GM21360 (cell line): ENCODE data around the gene TRIM29.

ENCODE experiments used
- ATAC-seq: cut with Tn5 transposase; IDR thresholded peaks from one replicate; pipeline ENCODE4 v1.9.1; 2021; ENCODE audit warnings: mild to moderate bottlenecking, moderate library complexity; ENCODE audit not compliant: unreplicated experiment

The TRIM29 gene

DNA sequence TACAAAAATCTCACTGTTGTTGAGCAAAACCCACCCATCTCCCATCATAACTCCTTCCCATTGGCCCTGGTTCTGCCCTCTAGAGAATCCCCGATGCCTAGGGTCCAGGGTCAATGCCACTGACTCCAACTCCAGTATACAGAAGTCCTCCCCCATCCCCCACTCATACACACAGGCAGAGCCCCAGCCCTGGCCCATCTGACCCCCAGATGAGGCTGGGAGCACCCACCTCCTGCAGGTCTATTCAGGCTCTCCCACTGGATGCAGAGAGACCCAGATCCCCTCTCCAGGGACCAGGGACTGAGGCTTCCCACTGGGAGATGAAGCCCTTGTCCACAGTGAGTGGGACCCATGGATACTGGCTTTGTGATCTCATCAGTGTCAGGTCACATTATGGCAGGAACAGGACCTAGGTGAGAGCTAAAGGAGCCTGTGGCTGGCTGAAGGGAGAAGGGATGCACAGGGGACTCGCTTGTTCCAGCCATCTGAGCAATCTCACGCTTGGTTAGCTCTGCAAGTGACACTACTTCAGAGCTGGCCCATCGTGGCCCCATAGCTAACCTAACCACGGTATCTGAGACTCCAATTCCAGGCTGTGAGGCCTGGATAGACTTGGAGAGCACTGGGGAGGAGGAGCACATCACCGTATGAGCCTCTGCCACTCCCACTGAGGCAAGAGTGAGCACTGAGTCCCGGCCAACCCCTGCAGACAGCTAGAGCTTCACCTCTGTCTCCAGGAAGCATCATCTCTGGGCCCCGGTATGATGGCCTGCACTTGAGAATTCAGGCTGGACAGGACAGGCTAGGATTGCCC, 35.7 kb downstream of the TRIM29 start:
- ATAC-seq = no peak

- ATAC-seq = no peak
Measured at GRCh38 chr11:120098503-120099020, 39.4 kb downstream of the TRIM29 start.

DNA sequence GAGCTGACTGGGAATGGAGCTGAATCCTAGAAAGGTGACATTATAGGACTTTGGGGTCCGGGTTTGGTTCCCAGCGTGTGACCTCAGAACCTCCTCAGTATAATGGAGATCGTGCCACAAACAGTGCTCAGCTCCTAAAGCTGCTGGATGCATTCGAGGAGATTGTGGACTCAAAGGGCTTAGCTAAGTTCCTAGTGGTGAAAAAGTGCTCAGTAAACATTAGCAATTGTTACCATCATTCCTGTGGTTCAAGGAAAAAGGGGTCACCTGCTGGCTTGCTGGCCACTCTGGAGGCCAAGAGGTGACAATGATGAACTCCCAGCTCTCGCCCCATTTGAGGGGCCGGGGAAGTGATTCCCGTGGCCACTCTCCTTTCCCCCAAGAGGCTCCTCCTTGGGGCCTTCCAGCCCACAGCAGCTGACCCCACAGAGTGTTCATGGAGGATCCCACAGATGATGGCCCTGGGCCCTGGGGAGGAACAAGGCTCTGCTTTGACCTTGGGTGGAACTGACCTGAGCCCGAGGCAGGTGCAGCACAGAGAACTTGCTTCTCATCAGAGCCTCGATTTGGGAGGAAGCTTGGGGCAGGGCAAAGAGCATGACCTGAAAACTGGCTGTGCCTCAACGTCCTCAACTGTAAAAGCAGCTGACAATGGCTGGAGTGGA, 40.1 kb downstream of the TRIM29 start:
- ATAC-seq = no peak

GRCh38 chr11:120096369-120097191, 41.3 kb downstream of the TRIM29 start:
- no peak for ATAC-seq

DNA sequence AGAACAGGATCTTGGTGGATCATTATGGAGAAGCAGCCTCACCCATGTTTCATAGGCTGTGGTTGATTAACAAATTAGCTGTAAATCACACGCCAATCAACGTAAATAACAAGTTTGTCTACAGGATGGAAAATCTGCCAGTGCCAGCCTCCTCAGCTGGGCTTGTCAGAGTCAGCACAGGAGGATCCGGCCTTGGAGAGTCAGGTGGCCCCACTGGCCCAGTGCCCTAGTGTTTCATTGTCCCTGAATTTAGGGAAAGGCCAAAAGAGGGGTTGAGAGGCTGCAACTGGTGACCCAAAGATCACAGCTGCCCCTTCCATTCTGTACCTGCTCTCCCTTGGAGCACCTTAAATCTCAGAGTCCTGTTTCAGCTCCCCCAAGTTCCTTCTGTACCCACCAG, 42.4 kb downstream of the TRIM29 start:
- no peak for ATAC-seq

DNA sequence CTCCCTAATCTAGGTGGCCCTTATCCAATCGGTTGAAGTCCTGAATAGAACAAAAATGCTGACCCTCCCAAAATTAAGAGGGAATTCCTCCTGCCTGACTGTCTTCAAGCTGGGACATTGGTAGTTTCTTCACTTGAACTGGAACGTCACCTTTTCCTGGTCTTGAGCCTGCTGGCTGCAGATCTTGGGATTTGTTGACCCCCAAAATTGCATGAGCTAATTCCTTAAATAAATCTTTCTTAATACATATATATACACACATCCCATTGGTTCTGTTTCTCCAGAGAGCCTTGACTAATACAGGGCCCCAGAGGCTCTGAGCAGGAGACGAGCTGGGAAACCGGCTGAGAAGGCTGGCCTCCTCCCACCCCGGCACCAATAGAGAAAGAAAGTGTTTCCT, 46.2 kb downstream of the TRIM29 start:
- ATAC-seq = no peak

DNA sequence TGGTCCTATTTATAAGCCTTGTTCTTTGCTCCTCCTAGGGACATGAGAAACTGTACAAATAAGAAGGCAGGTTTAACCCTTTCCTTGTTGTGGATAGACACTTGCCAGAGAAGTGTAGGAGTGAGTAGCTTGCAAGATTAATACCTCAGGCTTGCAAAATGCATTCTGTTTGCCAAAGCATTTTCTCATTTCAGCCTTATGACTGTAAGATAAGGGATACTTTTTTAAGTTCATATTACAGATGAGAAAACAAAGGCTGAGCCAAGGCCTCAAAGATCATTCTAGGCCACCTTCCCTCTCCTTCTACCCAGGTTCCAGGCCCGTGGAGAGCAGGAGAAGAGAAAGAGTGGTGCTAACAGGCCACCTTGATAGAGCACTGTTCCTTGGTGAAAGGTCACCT, 46.8 kb downstream of the TRIM29 start:
- no peak for ATAC-seq

- ATAC-seq = no peak
Measured at GRCh38 chr11:120090411-120090810, 47.5 kb downstream of the TRIM29 start.

DNA sequence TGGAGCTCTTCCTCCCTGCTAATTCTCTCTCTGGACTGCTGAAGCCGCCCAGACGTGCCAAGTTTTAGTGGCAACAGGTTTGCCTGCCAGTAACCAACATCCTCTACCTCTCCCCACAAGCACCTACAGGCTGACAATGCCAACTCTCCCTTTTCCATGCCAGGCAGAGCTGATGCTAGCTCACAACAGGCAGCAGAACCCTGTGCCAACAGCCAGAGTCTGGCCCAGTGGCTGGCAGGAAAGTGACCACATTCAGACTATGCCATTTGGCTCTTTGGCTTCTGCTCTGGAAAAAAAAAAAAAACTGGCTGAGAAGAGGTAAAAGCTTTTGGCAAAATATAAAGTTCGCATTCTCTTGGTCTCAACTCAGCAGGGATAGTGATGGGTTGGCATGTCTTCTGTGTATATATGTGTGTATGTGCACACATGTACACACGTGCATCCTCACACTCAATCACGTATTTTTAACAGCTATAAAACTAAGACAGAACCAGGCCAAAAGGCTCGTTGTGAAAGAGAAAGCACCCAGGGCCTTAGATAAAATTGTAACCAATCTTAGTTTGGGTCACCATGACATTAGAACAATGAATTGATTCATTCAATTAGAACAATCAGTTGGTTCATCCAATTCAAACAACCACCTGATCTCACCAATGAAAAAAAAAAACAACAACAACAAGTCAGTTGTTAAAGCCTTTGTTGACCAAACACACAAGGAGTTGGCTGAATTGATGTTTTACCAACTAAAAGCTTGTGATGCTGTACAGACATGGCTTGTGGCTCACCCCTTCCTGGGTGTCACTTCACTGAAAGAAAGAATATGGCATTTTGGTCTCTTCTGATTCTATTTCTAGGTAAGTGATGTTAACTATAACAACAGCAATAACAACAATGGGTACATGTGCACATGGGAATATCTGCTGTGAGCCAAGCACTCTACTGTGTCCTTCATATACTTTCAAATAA, 48.6 kb downstream of the TRIM29 start:
- no peak for ATAC-seq

GRCh38 chr11:120088056-120088455, 49.9 kb downstream of the TRIM29 start:
- ATAC-seq = no peak

- ATAC-seq = no peak
Measured at GRCh38 chr11:120086651-120087050, 51.3 kb downstream of the TRIM29 start.

DNA sequence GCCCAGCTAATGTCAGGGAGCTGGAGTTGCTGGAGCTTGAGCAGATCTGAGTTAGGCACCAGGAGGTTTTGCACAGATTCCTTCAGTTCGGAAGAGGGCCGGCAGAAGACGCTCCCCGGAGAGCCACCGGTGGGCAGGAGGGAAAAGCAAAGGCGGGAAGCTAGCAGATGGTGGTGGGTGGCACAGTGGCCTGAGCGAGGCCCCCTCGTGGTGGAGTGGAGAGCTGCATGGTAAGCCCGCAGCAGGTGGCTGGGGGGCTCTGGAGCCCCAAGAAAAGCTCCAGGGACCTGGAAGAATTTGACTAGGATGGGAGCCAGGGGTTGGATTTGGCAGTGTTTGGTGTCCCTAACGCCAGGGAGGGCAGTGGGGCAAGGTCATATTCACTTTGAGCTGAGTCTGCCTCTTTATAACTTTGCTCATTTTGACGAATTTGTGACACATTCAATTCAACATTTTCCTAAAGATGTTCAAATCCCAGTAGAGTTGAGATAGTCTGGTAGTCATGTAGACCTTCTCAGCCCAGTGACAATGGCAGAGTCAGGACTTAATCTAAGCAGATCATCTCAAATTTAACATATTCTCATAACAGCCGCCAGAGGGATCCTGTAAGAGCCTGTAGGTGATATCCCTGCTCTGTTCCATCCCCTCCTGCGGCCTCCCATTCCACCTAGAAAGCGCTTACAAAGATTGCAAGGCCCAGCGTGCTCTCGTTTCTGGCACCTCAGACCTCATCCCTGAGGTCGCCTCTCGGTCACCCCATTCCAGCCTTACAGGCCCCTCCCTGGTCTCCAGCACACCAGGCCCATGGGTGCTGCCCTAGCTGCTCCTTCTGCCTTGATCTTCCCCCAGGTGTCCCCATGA, 57.9 kb downstream of the TRIM29 start:
- ATAC-seq = no peak

- no peak for ATAC-seq
Measured at GRCh38 chr11:120078397-120078796, 59.5 kb downstream of the TRIM29 start.

DNA sequence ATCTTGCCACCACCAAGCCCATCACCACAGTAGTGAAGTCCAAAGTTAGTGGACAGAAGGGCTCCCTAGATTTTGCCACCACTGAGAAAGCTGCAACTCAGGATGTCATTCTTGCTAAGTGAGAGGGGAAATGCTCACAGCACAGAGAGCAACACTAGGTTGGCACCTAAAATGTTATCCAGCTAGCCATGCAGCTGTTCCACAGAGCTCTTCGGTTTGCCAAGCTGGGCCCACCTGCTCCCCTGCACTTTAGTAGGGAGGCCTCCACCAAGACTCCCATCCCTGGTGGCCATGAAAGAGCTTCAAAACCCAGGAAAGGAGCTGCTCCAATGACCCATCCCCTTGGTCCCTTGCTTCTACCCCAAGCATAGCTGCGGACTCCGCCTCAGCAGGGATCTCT, 63.8 kb downstream of the TRIM29 start:
- ATAC-seq = no peak

DNA sequence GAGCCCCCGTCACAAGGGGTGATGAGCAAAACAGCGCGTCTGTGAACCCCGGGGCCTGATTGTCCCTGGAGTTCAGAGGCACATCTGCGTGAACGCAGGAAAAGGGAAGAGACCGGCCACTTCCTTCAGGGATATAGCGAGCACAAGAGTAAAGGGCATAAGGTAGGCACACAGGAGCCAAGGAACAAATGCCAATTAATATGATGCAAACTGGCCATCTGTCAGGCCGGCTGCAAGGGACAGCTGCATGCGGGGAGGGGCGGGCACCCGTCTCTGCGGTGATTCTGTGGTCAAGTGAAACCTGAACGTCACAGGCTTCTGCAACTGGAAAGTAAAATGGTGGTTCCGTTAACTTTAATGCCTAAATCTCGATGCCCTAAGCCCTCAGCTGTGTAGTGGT, 64.7 kb downstream of the TRIM29 start:
- ATAC-seq = no peak

DNA sequence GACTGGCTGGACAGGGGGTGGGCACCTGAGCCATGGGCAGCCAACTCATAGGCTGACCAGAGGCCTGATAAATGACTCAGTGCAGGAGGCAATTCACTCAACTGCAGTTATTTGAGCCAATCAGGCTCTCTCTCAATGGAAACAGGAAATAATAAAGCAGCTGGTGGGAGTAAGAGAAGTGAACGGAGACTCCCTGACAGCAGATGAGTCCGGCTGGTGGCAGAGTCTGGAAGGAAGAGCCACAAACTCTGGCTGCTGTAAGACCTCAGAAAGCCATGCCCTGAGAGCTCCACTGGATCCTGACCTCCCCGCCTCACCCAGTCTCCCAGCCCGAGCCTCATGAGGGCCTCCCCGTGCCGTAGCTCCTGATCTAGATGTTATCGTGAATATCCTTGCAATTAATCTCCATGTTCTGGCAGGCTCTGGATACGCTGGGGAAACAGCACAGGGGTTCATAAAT, 69.8 kb downstream of the TRIM29 start:
- ATAC-seq = no peak

DNA sequence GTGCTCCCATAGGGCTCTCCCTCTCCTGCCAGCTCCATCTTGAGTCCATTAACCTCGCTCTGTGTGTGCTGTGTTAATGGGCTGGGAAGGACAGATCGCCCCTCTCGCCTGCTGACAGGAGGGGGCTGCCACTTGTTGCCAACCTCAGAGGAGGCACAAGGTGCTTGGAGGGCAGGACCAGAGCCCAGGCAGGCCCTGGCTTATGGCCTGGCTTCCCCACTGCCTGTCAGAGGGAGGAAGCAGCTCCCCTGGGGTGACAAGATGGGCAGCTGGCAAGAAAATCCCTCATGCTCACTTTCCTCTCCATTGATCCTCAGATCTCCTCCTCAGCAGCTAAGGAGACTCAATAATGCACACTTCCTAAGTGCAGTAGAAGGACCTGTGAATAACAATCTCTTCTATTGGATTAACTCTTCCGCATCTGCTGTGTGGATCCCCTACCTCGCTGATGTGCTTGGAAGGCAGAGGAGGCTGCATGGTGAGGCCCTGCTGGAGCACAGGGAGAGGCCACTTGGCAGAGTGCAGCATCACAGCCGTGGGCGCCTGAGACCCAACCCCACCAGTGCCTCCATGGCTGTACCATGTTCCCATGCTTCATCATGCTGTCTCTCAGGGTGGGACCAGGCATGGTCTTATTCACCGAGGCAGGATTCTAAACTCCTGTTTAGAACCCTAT, 70.3 kb downstream of the TRIM29 start:
- ATAC-seq = no peak

- ATAC-seq = no peak
Measured at GRCh38 chr11:120066738-120067437, 71.0 kb downstream of the TRIM29 start.
